CD4-positive, CD25-positive, alpha-beta regulatory T cell (primary cell): ENCODE data around the gene ZNF880. TPM values are rescaled to one million over a fixed set of nuclear protein-coding genes. Genes with fewer than 3 reads are reported as not detected.
"Not testable (repeated sequence)": the region's sequence is repeated elsewhere in the genome, so short reads cannot be mapped to it uniquely, and the experiment has no call there.

Source experiments
- ATAC-seq, 2 donors: fragments of 150-1000 bp; cut with Tn5 transposase; one replicate each; pipeline ENCODE4 v1.10.0; 2021; ENCODE audit warnings: low read depth in 2 of 2, moderate number of reproducible peaks in 2 of 2, moderate library complexity in 1 of 2
- DNase-seq, 3 donors: peaks; one replicate each; pipeline versions ENCODE4 v3.0.0 to v3.0.0-alpha.2; 2012 to 2022; ENCODE audit warnings: mixed read lengths in 1 of 3
- H3K27ac ChIP-seq: one replicate; pipeline ENCODE4 v1.7.0; 2013; ENCODE audit warnings: mild to moderate bottlenecking, low read length; ENCODE audit not compliant: insufficient read depth, poor library complexity, severe bottlenecking
- H3K27me3 ChIP-seq: one replicate; pipeline ENCODE4 v1.7.0; 2013; ENCODE audit warnings: low read length; ENCODE audit not compliant: control insufficient read depth, insufficient read depth
- H3K36me3 ChIP-seq: one replicate; pipeline ENCODE4 v1.7.0; 2013; ENCODE audit warnings: mild to moderate bottlenecking, low read length, moderate library complexity; ENCODE audit not compliant: control insufficient read depth, insufficient read depth
- H3K4me1 ChIP-seq: 2 replicates; pipeline ENCODE4 v1.7.0; 2013; ENCODE audit warnings: mild to moderate bottlenecking, low read length; ENCODE audit not compliant: insufficient read depth, control insufficient read depth, poor library complexity, severe bottlenecking
- H3K4me3 ChIP-seq: one replicate; pipeline ENCODE4 v1.7.0; 2013; ENCODE audit warnings: low read depth, mild to moderate bottlenecking, low read length, moderate library complexity
- H3K9me3 ChIP-seq, 2 experiments: 1 replicate in 1 of 2; 2 replicates in 1 of 2; pipeline ENCODE4 v1.7.0; 2013; ENCODE audit warnings: low read length in 2 of 2, mild to moderate bottlenecking in 1 of 2, moderate library complexity in 1 of 2; ENCODE audit not compliant: control insufficient read depth in 2 of 2
- H3K27ac Mint-ChIP-seq, 3 donors: one replicate each; pipeline ENCODE4 v1.8.0; 2020 to 2022; ENCODE audit warnings: mild to moderate bottlenecking in 3 of 3, mixed read lengths in 3 of 3, moderate library complexity in 2 of 3
- H3K27me3 Mint-ChIP-seq: one replicate; pipeline ENCODE4 v1.8.0; 2022; ENCODE audit warnings: mild to moderate bottlenecking, mixed read lengths
- H3K36me3 Mint-ChIP-seq: one replicate; pipeline ENCODE4 v1.8.0; 2020; ENCODE audit warnings: mixed read lengths
- H3K4me1 Mint-ChIP-seq, 4 donors: one replicate each; pipeline ENCODE4 v1.8.0; 2020 to 2022; ENCODE audit warnings: mixed read lengths in 4 of 4, mild to moderate bottlenecking in 1 of 4
- H3K4me3 Mint-ChIP-seq, 4 donors: one replicate each; pipeline ENCODE4 v1.8.0; 2020 to 2022; ENCODE audit warnings: mild to moderate bottlenecking in 4 of 4, mixed read lengths in 4 of 4, moderate library complexity in 3 of 4
- H3K9me3 Mint-ChIP-seq, 7 donors: one replicate each; pipeline ENCODE4 v1.8.0; 2020 to 2022; ENCODE audit warnings: mixed read lengths in 7 of 7, mild to moderate bottlenecking in 3 of 7, moderate library complexity in 2 of 7
- polyA plus RNA-seq, 4 donors: library from polyadenylated mRNA; unstranded; fragments of 300-500 nt; fragmentation: Illumina TruSeq; gene quantifications; one replicate each; pipeline ENCODE4 v1.2.3, GENCODE V29; 2021
- total RNA-seq: library from RNA; stranded (reverse); gene quantifications from one replicate; pipeline ENCODE4 v1.2.3, GENCODE V29; 2022

ZNF880 gene
- total RNA-seq = 17.9 TPM
- polyA plus RNA-seq = 10 to 100 TPM; 26.4 to 34.3 (median 28.1) TPM

- DNase-seq (peak; percentile 74 to 91 (median 86)), ATAC-seq (peak; percentile 93 to 95)
- peaks cover 4% of the 10 kb centered on the region for H3K27me3 Mint-ChIP-seq
- peaks cover 39% of the 10 kb centered on the region for H3K36me3 Mint-ChIP-seq
- H3K4me3 Mint-ChIP-seq = peak within 1 kb of the TSS; percentile 93 to 98 (median 94)
- H3K4me1 ChIP-seq = peaks cover 7% of the 10 kb centered on the region
- peaks cover 0 to 18% (median 9%) of the 10 kb centered on the region in 4 donors for H3K4me1 Mint-ChIP-seq
- peaks cover 0 to 63% (median 42%) of the 10 kb centered on the region in 7 donors for H3K9me3 Mint-ChIP-seq
- peak within 1 kb of the TSS; percentile 96 for H3K27ac ChIP-seq
- peaks cover 41 to 81% of the 10 kb centered on the region in 2 experiments for H3K9me3 ChIP-seq
- peaks cover 15% of the 10 kb centered on the region for H3K36me3 ChIP-seq
- H3K27ac Mint-ChIP-seq = peak within 1 kb of the TSS; percentile 97 to 98 (median 98)
- H3K27me3 ChIP-seq = no peaks in the 10 kb centered on the region
- peak within 1 kb of the TSS; percentile 84 for H3K4me3 ChIP-seq
These were observed at the start of gene ZNF880 for GRCh38 chr19:52369559-52370340. Gene ZNF880, plus strand, starts transcription at chr19:52369923. Its CDS starts 43 bp downstream, at chr19:52369966.

- peaks cover 0 to 93% (median 51%) of the 10 kb centered on the region in 7 donors for H3K9me3 Mint-ChIP-seq
- no peak overlapping the region for H3K27ac Mint-ChIP-seq
- Histone ChIP-seq H3K27ac (no peak overlapping the region), H3K27me3 (no peaks in the 10 kb centered on the region), H3K9me3 (peaks cover 88 to 99% of the 10 kb centered on the region in 2 experiments), H3K4me3 (peak overlapping the region; percentile 21), H3K36me3 (peaks cover 56% of the 10 kb centered on the region), H3K4me1 (no peaks in the 10 kb centered on the region)
- H3K4me1 Mint-ChIP-seq = no peaks in the 10 kb centered on the region
- ATAC-seq = no peak
- DNase-seq = no peak
- H3K36me3 Mint-ChIP-seq = peaks cover 42% of the 10 kb centered on the region
- no peaks in the 10 kb centered on the region for H3K27me3 Mint-ChIP-seq
- no peak overlapping the region for H3K4me3 Mint-ChIP-seq
These were observed 47.3 kb upstream of the ZNF880 start for GRCh38 chr19:52322429-52322828.

- Mint-ChIP-seq H3K9me3 (peaks cover 0 to 69% (median 22%) of the 10 kb centered on the region in 7 donors), H3K4me1 (peaks cover 0 to 10% (median 5%) of the 10 kb centered on the region in 4 donors), H3K27me3 (no peaks in the 10 kb centered on the region), H3K27ac (no peak overlapping the region), H3K36me3 (no peaks in the 10 kb centered on the region), H3K4me3 (no peak overlapping the region)
- Histone ChIP-seq H3K27ac (no peak overlapping the region), H3K27me3 (no peaks in the 10 kb centered on the region), H3K4me1 (peaks cover 6% of the 10 kb centered on the region), H3K9me3 (peaks cover 54 to 81% of the 10 kb centered on the region in 2 experiments), H3K36me3 (no peaks in the 10 kb centered on the region), H3K4me3 (no peak overlapping the region)
- no peak for ATAC-seq
- DNase-seq = peak in 1 of 3 donors; percentile 23
These were observed 38.0 kb upstream of the ZNF880 start for GRCh38 chr19:52331757-52332156.

DNA sequence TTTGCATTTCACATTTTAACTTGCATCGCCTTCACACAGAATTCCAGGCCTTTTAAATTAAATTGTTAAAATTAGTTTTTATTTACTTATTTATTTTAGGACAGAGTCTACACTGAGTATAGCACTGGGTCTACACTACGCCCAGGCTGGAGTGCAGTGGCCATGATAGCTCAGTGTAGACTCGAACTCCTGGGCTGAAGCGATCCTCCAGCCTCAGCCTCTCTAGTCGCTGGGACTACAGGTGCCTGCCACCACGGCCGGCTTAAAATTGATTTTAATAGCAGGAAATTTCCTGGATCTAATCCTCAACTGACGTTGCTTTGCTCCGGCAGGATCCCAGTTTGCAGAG lies 34.0 kb upstream of the ZNF880 start:
- Mint-ChIP-seq H3K27me3 (no peaks in the 10 kb centered on the region), H3K4me3 (peak overlapping the region; percentile 91 to 99 (median 96)), H3K4me1 (peaks cover 0 to 16% (median 11%) of the 10 kb centered on the region in 4 donors), H3K36me3 (peaks cover 12% of the 10 kb centered on the region), H3K9me3 (peaks cover 0 to 43% (median 13%) of the 10 kb centered on the region in 7 donors), H3K27ac (peak overlapping the region; percentile 97 to 98 (median 97))
- Histone ChIP-seq H3K9me3 (peaks cover 34 to 41% of the 10 kb centered on the region in 2 experiments), H3K27ac (peak overlapping the region; percentile 69), H3K4me1 (peaks cover 10% of the 10 kb centered on the region), H3K27me3 (no peaks in the 10 kb centered on the region), H3K36me3 (no peaks in the 10 kb centered on the region), H3K4me3 (peak overlapping the region; percentile 61)
- ATAC-seq (peak in 1 of 2 donors; percentile 26), DNase-seq (no peak)

GRCh38 chr19:52336117-52336790 lies 33.5 kb upstream of the ZNF880 start, which contains the start of gene ZNF610:
Gene ZNF610, plus strand, starts transcription at chr19:52336243. Its CDS starts 12,930 bp downstream, at chr19:52349173.
- Mint-ChIP-seq H3K4me1 (peaks cover 0 to 16% (median 11%) of the 10 kb centered on the region in 4 donors), H3K9me3 (peaks cover 0 to 37% (median 10%) of the 10 kb centered on the region in 7 donors), H3K4me3 (peak within 1 kb of the TSS; percentile 91 to 99 (median 96)), H3K36me3 (peaks cover 12% of the 10 kb centered on the region), H3K27me3 (no peaks in the 10 kb centered on the region), H3K27ac (peak within 1 kb of the TSS; percentile 97 to 99 (median 98))
- H3K4me1 ChIP-seq = peaks cover 10% of the 10 kb centered on the region
- no peaks in the 10 kb centered on the region for H3K36me3 ChIP-seq
- no peaks in the 10 kb centered on the region for H3K27me3 ChIP-seq
- H3K27ac ChIP-seq = peak within 1 kb of the TSS; percentile 69
- ATAC-seq = peak; percentile 91
- H3K4me3 ChIP-seq = peak within 1 kb of the TSS; percentile 61
- H3K9me3 ChIP-seq = peaks cover 28 to 36% of the 10 kb centered on the region in 2 experiments
- DNase-seq = peak; percentile 68 to 91 (median 83)

DNA sequence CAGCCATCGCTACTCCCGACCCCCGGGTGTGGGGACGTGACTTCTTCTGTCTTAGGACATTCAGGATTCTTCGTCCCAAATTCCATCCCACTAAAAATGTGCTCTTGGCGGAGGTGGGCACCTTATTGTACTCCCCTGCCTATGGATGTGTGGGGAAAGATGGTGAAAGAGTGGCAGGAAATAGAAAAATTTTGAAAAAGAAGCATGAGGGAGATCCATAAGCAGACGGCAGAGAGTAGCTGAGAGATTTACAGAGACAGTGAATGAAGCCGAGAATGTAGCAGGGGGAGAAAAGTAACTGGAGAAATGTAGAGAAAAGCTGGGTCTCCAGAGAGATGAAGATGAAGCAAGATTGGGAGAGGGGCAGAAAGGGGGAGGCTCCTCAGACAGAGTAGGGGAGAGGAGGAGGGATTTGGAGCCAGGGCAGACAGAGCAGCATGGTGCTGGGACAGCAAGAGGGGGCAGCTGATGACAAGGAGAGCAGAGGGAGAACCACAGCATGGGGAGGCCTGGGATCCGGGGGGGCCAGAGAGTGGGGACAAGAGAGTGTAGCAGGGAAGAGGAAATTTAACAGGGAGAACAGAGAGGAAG lies 32.8 kb upstream of the ZNF880 start:
- H3K4me1 Mint-ChIP-seq = peaks cover 0 to 16% (median 11%) of the 10 kb centered on the region in 4 donors
- peaks cover 10% of the 10 kb centered on the region for H3K4me1 ChIP-seq
- H3K4me3 Mint-ChIP-seq = peak overlapping the region; percentile 91 to 99 (median 96)
- H3K27me3 Mint-ChIP-seq = no peaks in the 10 kb centered on the region
- H3K27ac ChIP-seq = peak overlapping the region; percentile 69
- peak overlapping the region; percentile 97 to 99 (median 98) for H3K27ac Mint-ChIP-seq
- ATAC-seq (no peak), DNase-seq (peak in 1 of 3 donors; percentile 11)
- H3K36me3 Mint-ChIP-seq = peaks cover 12% of the 10 kb centered on the region
- H3K27me3 ChIP-seq = no peaks in the 10 kb centered on the region
- no peaks in the 10 kb centered on the region for H3K36me3 ChIP-seq
- peaks cover 0 to 32% (median 7%) of the 10 kb centered on the region in 7 donors for H3K9me3 Mint-ChIP-seq
- H3K9me3 ChIP-seq = peaks cover 22 to 30% of the 10 kb centered on the region in 2 experiments
- H3K4me3 ChIP-seq = peak overlapping the region; percentile 61

DNA sequence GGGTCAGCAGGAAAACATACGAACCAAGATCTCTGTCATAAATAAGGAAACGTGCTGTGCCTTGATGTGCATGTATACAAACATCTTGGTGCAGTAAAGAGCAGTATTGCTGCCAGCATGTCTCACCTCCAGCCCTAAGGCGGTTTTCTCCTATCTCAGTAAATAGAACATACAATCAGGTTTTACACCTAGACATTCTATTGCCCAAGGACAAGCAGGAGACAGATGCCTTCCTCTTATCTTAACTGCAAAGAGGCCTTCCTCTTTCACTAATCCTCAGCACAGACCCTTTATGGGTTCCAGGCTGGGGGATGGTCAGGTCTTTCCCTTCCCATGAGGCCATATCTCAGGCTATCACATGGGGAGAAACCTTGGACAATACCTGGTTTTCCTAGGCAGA lies 30.7 kb upstream of the ZNF880 start:
- not testable (repeated sequence) for H3K27me3 ChIP-seq, H3K9me3 ChIP-seq, H3K36me3 ChIP-seq, H3K4me3 ChIP-seq, H3K27me3 Mint-ChIP-seq, H3K27ac Mint-ChIP-seq, H3K4me1 ChIP-seq, DNase-seq, H3K27ac ChIP-seq, ATAC-seq
- Mint-ChIP-seq H3K9me3 (peaks cover 0 to 17% (median 0%) of the 10 kb centered on the region in 7 donors), H3K4me1 (peaks cover 4 to 20% (median 11%) of the 10 kb centered on the region in 4 donors), H3K4me3 (peak overlapping the region in 2 of 4 donors; percentile 17 to 52), H3K36me3 (peaks cover 12% of the 10 kb centered on the region)
